ENCODE measurements around the gene ZBED2. TPM values are rescaled to one million over a fixed set of nuclear protein-coding genes. Genes with fewer than 3 reads are reported as not detected.

Gene ZBED2
- polyA plus RNA-seq, 2 of the 4 experiments (the other 2 are of a cell fraction) = 0.48 to 1.9 TPM

DNA sequence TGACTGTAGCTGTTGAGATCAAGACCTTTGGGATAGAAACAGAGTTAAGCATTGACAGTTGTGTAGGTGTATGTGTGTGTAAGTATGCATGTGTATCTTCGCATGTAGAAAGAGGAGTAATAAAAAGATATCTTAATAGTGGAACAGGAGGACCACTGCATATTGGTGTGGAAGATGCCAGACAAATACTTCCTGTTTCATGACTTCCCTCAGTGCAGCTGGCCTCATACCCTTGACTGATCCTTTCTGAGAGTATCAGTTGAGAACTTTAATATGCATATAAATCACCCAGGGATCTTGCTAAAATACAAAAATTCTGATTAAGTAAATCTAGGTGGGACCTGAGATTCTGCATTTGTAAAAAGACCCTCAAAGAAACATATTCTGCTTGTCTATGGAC lies 8.5 kb upstream of the ZBED2 start:
- DNase-seq (ENCODE audit: low read depth in 1 of 2, low spot score in 1 of 2) (no peak), ATAC-seq (no peak), FAIRE-seq (peak; percentile 18)
- Histone ChIP-seq H3K4me1 (peaks cover 27% of the 10 kb centered on the region), H3K4me3 (no peak overlapping the region), H3K9me3 (no peaks in the 10 kb centered on the region), H3K27ac (no peak overlapping the region), H3K4me2 (no peak overlapping the region)
- TF ChIP-seq JUNB (IDR thresholded peaks at IDR 0.05) = no peak
- no peak for TF ChIP-seq NPAS2 (CRISPR knock-in tag; IDR thresholded peaks at IDR 0.05; ENCODE audit: borderline replicate concordance)
- no peak for TF ChIP-seq MYC (IDR thresholded peaks at IDR 0.05; ENCODE audit: borderline replicate concordance, low read length)
- no peak for TF ChIP-seq NR3C1 (IDR thresholded peaks at IDR 0.05)
- TF ChIP-seq MAZ (IDR thresholded peaks at IDR 0.05; ENCODE audit: borderline replicate concordance, low read depth, low read length) = no peak
- no peak for TF ChIP-seq KDM5A (IDR thresholded peaks at IDR 0.05)
- no peak for TF ChIP-seq ZNF302 (CRISPR knock-in tag; IDR thresholded peaks at IDR 0.05)
- TF ChIP-seq CEBPB (IDR thresholded peaks at IDR 0.05) = no peak
- no peak for TF ChIP-seq BCL3 (IDR thresholded peaks at IDR 0.05)
- TF ChIP-seq HOXB13 (CRISPR knock-in tag; IDR thresholded peaks at IDR 0.05; ENCODE audit: low read depth) = no peak
- no peak for TF ChIP-seq CHD4 (IDR thresholded peaks at IDR 0.05; ENCODE audit: borderline replicate concordance)
- TF ChIP-seq GATA3 (IDR thresholded peaks at IDR 0.05; ENCODE audit: borderline replicate concordance) = no peak
- no peak for TF ChIP-seq TP53 (CRISPR knock-in tag; IDR thresholded peaks at IDR 0.05)
- TF ChIP-seq, protein P1, sequence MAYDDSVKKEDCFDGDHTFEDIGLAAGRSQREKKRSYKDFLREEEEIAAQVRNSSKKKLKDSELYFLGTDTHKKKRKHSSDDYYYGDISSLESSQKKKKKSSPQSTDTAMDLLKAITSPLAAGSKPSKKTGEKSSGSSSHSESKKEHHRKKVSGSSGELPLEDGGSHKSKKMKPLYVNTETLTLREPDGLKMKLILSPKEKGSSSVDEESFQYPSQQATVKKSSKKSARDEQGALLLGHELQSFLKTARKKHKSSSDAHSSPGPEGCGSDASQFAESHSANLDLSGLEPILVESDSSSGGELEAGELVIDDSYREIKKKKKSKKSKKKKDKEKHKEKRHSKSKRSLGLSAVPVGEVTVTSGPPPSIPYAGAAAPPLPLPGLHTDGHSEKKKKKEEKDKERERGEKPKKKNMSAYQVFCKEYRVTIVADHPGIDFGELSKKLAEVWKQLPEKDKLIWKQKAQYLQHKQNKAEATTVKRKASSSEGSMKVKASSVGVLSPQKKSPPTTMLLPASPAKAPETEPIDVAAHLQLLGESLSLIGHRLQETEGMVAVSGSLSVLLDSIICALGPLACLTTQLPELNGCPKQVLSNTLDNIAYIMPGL (CRISPR knock-in tag; IDR thresholded peaks at IDR 0.05; ENCODE audit: borderline replicate concordance) = no peak
- no peak for TF ChIP-seq ELK1 (IDR thresholded peaks at IDR 0.05; ENCODE audit: low read depth, low read length)
- TF ChIP-seq MAFK (IDR thresholded peaks at IDR 0.05; ENCODE audit: partially characterized antibody) = no peak
- TF ChIP-seq, protein P2, sequence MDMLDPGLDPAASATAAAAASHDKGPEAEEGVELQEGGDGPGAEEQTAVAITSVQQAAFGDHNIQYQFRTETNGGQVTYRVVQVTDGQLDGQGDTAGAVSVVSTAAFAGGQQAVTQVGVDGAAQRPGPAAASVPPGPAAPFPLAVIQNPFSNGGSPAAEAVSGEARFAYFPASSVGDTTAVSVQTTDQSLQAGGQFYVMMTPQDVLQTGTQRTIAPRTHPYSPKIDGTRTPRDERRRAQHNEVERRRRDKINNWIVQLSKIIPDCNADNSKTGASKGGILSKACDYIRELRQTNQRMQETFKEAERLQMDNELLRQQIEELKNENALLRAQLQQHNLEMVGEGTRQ (IDR thresholded peaks at IDR 0.05) = no peak
- WGBS (ENCODE audit: missing lambda C conversion rate) = 84% methylated on average over 1 of the region's 1 CpG
- ChIA-PET POLR2A (no interaction called here), CTCF (interaction anchor here (1.0 to 1.4 kb wide), 3 partner anchors 10 to 88 kb away, joined by 3 to 6 read pairs (median 4); no protein-coding TSS in a partner anchor)

DNA sequence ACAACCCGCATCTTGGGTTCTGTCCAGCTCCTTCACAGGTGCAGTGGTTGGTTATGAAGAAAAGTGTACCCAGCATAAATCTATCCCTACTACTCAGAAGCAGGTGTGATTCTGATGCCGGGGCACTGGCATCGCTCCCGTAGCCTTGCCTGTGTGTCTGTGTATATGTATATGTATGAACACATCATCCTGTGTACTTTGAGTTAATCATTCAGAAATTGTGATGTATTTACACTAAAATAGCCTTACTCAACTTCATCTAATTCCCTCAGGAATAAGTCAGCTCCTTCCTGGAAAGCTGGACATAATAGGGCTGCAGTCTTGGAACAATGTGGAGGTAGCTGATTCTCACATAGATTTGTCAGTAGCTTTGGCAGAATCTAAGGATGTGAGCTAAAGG lies 6.7 kb upstream of the ZBED2 start:
- ATAC-seq (peak; percentile 47 to 77), FAIRE-seq (no peak), DNase-seq (ENCODE audit: low read depth in 1 of 2, low spot score in 1 of 2) (peak in 1 of 2 experiments; percentile 53)
- Histone ChIP-seq H3K9me3 (no peaks in the 10 kb centered on the region), H3K4me2 (peak overlapping the region; percentile 63), H3K4me1 (peaks cover 30% of the 10 kb centered on the region), H3K4me3 (no peak overlapping the region), H3K27ac (peak overlapping the region; percentile 20 to 30; a peak in 2 of 6 replicates)
- ChIA-PET CTCF (interaction anchor here (1.1 to 1.6 kb wide), 4 partner anchors 10 to 24 kb away, joined by 3 to 4 read pairs (median 4); no protein-coding TSS in a partner anchor), POLR2A (no interaction called here)
- WGBS (ENCODE audit: missing lambda C conversion rate) = 3% methylated on average over 4 of the region's 4 CpGs
- TF ChIP-seq MYC (IDR thresholded peaks at IDR 0.05; ENCODE audit: borderline replicate concordance, low read length) = 0 out of 2 replicates have a peak, but pooled peaks have one; percentile 32
- TF ChIP-seq SMC3 (IDR thresholded peaks at IDR 0.05) = peak; percentile 9; the same call in 1 of the 3 replicates
- 0 out of 5 replicates have a peak, but pooled peaks of 1 of the 2 experiments have one; percentile 13 for TF ChIP-seq RAD21 (conservative IDR thresholded peaks at IDR 0.05 in 1 of 2, IDR thresholded peaks at IDR 0.05 in 1 of 2)
- TF ChIP-seq JUNB (IDR thresholded peaks at IDR 0.05) = peak; percentile 54
- TF ChIP-seq SREBF2 (IDR thresholded peaks at IDR 0.05) = no peak
